Fibroblast of peridontal ligament (primary cell): ENCODE data around the gene CACNA1D.
A peak's percentile ranks its signal among the peaks of the same experiment; 100 is the strongest.

Experiments used
- DNase-seq: peaks from one replicate; pipeline ENCODE4 v3.0.0-alpha.2; 2010; ENCODE audit errors: extremely low read depth

Gene CACNA1D

GRCh38 chr3:53787016-53787415, 292.6 kb downstream of the CACNA1D start:
- DNase-seq, result no peak

DNA sequence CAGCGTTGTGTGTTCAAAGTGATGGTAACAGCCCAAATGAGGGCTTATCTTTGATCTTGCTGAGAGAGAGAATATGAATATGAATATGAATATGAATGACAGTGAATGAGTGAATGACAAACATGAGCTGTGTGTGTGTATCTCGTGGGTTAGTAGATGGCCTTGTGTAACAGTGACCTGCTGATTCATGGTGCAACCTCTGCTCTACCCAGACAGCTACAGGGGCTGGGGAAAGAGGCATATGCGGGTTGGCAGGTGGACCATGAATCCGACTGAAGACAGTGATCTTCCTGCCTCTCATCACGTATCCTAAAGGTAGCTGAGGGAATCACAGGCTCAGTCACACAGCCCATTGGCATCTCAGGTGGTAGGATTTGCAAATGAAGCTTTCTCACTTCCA, 293.6 kb downstream of the CACNA1D start:
- no peak for DNase-seq

DNA sequence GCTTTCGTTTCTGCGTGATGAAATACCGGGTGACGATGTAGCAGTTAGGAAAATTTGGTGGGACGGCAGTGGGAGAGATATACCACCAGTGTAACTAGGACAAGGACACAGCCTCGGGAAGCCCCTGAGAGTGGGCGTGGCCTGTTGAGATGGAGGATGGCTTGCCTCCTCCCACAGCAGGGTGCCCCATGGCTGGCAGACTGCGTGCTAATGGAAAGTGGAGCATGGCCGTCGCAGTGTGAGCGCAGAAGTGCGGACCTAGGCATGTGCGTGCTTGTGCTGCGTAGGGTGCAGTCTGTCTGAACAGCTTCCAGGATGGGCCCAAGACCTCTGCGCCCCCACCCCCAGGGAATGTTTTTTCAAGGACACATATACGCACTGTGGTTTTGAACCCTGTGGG, 295.0 kb downstream of the CACNA1D start:
- DNase-seq, result no peak

- no peak for DNase-seq
These were observed 296.1 kb downstream of the CACNA1D start for GRCh38 chr3:53790470-53790869.

DNA sequence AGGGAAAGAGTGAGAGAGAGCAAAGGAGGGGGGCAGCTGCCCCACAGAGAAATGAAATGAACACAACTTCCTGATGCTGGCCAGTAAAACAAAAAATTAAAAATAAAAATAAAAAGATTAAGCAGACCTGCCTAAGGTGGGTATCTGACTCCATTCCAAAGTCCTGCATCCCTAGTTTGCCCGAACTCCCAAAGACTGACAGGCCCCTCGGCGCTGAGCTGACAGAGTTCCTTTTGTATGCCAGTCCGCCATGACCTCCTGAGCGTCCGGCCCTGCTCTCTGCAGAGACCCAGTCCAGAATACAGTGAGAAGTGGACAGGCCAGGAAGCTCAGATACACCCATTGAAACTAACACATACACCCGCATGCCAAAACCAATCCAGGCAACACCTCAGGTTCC, 296.9 kb downstream of the CACNA1D start:
- DNase-seq, result no peak

DNA sequence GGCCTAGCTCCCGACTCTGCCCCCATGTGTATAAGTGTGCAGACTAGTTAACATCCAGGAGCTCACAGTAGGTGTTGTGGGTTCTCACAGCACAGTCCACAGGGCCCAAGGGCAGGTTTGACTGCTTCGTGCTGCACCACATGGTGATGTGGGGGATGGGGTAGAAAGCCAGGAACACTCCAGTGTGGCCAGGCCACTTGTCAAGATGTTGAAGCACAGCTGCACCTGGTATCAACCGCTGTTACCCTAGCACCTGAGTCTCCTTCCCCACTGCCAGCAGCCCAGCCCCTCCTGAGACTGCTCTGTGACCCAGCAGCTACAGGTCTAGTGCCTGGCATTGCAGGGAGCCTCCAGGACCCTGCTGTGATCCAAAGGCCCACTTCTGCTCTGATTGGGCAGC, 298.5 kb downstream of the CACNA1D start:
- DNase-seq, result no peak

GRCh38 chr3:53794597-53794996, 300.2 kb downstream of the CACNA1D start:
- DNase-seq, result peak; percentile 60

- DNase-seq, result no peak
These were observed 300.8 kb downstream of the CACNA1D start for GRCh38 chr3:53795176-53795575.

- DNase-seq, result no peak
These were observed 301.6 kb downstream of the CACNA1D start for GRCh38 chr3:53795789-53796560.

DNA sequence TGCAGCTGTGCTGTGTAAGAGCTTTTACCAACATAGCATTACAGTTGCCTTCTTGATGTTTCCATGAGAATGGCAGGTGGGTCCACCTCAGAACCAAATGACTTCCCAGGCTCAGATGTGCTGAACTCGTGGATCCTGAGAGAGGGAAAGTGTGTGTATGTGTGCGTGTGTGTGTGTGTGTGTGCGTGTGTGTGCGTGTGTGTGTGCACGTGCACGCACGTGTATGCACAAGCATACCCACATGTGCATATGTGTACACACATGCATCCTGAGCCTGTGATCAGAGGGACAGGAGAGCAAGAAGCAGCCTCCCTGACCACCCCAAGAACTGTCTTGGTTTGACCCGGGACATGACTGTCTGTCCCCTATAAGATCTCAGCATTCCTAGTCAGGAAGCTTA, 303.7 kb downstream of the CACNA1D start:
- DNase-seq, result no peak

DNA sequence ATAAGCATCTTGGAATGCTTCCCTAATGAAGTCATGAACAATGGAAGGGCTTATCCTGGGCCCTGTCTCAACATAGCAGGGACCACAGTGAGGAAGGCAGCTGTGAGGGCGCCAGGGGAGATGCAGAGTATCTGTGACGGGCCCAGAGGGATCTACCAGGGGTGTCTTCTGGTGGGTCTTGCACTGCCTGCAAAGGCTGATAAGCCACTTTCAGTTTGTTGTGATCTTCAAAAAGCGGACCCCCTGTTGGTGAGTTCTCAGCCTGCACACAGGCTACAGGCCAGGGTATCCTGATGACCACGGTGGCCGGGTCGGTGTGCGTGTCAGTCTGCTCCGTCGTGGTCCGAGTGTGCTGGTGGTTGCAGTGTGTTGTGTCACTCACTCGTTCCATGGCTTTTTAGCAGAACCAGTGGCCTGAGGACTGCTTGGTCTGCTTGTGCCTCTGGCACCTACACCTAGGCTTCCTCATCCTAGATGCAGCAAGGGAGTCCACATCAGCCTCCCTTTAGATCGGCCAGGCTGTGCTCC, 305.0 kb downstream of the CACNA1D start:
- DNase-seq, result no peak

DNA sequence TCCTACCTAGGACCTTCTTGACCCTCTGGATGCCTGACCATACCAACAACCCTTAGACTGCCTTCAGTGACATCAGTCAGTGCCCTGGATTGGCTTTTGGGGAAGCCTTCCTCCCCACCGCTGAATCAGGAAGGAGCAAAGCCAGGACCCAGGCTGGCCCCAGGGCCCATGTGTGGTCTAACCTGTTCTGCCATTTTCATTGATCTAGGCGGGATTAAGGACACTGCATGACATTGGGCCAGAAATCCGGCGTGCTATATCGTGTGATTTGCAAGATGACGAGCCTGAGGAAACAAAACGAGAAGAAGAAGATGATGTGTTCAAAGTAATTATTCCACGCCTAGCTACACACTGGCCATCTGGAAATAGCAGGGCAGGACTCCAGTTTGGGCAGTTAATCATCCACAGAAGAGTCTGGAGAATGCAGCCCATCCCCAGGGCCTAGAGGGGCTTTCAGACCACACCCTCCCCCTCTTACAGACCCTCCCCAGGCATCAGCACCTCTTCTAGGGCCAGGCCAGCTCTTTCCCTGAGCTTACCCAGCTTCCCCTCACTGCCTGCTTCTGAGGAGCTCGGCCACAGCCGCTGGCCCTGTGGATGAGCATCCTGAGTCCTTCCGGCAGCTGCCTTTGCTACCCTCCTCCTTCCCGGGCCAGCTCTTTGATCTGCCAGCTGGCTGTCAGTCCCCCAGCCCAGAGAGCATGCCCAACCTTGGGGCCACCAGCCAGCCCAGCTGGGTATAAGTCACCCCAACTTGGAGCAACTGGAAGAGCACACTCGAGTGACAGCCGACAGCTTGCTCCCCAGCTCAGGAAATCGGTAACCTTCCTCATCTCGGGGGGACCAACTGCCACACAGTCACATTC, 305.9 kb downstream of the CACNA1D start:
- no peak for DNase-seq

DNA sequence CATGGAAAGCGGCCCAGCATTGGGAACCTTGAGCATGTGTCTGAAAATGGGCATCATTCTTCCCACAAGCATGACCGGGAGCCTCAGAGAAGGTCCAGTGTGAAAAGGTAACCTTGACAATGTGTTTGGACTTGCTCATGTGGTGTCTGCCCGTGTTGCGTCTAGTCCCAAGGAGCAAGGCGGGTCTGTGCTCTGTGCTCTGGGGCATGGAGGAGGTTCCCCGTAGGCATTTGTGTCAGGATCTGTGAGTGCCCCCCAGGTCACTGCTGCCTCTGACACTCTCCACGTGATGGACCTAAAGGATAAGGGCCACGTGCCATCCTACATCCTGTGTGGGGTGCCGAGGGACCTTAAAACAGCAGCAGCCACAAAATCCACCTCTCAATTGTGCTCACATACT, 306.9 kb downstream of the CACNA1D start:
- no peak for DNase-seq

DNA sequence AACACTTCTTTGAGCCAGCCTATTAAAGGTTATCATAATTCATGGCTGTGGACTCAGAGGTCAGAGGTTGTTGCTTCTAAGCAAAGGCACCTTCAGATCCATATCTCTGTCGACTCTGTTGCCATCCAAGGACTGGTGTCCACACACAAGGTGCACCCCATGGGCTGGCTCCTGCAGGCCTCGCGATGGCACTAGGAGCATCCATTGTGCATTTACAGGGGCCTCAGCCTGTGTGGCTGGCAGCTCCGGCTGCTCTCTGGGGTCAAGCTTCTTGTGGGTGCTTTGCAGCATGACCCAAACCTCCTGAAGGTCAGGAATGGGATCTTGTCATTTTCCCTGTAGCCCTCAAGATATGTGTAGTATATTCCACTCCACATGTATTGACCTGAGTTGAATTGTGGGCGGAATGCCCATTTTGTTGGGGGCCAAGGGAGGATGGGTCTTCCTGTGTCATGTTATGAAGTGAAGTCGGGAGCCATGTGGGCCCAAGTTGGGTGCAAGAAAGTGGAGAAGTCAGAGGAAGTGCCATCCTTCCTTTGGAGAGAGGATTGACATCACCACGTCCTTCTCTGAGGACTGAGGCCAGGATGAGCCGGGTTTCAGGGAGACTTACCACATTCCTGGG, 308.0 kb downstream of the CACNA1D start:
- no peak for DNase-seq

- DNase-seq, result no peak
These were observed 308.9 kb downstream of the CACNA1D start for GRCh38 chr3:53803124-53803815.

DNA sequence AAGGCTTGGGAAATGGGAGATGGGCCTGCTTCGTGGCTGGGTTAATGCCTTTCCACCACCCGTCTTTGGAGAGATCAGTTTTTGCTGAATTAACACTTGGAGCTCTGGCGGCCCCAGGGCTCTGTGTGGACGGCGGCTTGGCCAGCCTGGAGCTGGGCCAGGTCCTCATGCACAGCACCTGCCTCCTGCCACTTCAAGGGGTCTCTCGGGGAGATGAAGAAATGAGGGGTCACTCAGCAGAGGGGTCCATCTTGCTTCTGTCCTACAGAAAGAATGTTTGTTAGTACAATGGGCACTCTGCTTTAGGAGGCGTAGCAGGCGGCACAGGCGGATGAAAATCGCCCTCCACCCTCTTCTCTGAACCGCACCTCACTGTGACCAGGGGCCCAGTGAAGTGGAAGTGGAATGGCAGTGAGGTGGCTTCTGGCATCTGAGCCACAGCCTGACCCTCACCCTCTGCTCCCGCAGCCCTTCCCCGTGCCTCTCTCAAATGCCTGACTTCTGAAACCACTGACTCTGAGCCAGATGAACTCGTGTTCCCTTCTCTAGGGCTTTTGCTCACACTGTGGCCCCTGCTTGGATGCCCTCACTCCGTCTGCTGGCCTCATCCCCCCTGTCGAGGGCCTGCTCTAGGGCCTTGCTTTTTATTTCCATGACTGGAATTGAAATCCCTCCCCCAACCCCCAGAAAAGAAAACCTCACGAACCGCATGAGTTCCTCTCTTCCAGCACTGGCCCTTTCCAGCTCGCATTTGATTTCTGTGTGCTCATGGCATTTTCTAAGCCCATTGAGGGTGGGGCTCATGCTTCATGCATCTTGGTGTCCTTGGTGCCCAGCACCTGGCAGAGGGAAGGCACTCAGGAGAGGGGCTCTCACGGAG, 309.6 kb downstream of the CACNA1D start:
- DNase-seq, result peak; percentile 34

DNA sequence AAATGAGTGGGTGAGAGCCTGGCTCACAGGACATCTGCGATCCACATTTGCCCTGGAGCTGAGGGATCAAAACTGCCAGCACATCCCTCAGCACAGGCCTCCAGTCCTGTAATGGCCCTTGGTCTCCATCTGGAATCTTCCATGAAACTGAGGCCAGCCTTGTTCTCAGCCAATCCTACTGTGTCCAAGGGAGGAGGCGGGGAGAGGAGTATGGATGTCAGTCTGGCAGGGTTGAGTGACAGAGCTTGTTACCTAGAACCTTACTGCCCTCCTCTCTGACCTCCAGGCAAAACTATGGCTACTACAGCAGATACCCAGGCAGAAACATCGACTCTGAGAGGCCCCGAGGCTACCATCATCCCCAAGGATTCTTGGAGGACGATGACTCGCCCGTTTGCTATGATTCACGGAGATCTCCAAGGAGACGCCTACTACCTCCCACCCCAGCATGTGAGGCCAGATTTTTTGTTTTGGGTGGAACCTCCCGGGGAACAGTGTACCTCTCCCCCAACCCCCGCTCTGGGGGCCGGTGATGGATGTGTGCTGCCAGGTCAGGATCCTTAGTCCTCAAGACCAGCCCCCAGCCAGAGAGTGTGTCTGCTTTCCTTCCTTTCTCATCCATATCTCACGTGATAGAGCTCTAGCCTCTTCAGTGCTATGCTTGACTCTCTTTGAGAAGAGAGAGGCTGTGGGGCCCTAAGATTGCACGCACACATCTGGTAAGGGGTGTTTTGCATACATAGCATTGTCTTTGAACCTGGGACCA, 310.5 kb downstream of the CACNA1D start:
- DNase-seq, result peak; percentile 77

- no peak for DNase-seq
These were observed 311.2 kb downstream of the CACNA1D start for GRCh38 chr3:53805463-53806159.
